ENCODE data around the gene CALM3. TPM values are rescaled to one million over a fixed set of nuclear protein-coding genes. Genes with fewer than 3 reads are reported as not detected.

Gene CALM3
- total RNA-seq, 1 donor from 2014 or later, result 323 TPM

DNA sequence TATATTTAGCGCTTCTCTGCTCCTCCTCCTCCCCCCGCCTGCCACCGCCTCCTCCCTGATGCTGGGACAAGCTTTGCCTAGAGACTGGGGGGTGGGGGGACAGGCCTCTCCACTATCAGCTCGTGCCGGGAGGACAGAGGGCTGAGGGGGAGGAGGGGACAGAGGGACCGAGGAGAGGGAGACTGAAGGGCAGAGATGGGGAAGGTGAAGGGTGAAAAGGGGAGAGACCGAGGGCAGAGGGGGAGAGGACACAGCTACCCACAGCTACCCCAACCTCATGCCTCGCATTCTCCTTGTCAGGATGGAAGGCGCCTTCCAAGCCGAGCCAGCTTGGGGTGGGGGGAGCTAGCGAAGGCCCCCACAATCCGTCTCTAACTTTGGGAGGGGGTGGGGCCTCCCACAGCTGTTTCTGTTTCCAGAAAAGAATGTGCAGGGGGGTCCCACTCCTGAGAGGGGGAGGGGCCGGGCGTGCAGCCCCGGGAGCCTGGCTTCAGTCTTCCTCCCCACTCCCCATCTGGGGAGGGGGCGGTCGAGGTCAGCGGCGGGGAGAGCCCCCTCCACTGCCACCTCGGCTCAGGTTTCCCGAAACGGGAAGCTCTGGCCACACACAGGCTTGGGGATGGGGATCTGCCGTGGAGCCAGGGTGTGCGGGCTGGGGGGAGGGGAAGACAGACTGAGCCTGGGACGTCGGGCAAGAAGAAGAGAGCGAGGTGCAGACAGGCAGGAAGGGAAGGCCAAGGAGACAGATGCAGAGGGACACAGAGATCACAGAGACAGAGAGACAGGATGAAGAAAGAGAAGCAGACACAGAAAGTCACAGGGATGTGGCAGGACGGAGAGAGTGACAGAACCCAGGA lies 58.2 kb downstream of the CALM3 start:
- intact Hi-C loops (cut with micrococcal nuclease), result no loop called here
- ATAC-seq, result no peak
- DNase-seq, result peak; percentile 43

DNA sequence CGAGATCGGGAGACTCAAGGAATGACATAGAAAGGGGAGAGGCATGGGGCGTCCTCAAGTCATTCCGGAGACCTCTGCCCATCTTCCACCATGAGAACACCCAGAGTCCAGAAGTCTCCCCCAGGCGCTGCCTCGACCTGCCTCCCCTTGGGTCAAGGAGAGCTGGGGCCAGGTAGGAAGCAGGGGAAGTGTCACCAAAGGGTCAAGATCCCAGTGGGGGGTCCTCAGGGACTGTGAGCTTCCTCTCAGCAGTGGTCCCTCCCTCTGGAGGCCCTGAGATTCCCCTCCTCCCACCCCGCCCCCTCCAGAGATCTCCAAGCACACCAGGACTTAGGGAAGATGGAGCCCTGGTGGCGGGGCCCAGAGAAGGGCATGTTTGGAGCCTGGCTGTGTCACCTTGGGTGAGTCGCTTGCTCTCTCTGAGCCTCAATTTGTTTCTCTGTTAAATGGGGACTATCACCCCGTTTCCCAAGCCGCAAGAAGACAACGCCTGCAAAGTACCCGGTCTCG lies 58.9 kb downstream of the CALM3 start:
- ATAC-seq (no peak), DNase-seq (peak; percentile 41)
- intact Hi-C loops (cut with micrococcal nuclease), result no loop called here

Other genes starting within 250 kb of the CALM3 start
- 33.5 TPM for gene CCDC8, start 187.8 kb upstream of the CALM3 start, total RNA-seq
- gene PNMA8C, start 172.4 kb upstream of the CALM3 start, total RNA-seq, result 0.07 TPM
- 9.4 TPM for gene PNMA8A, start 129.8 kb upstream of the CALM3 start, total RNA-seq
- 0.89 TPM for gene PNMA8B, start 105.5 kb upstream of the CALM3 start, total RNA-seq
- 3.0 TPM for gene PTGIR, start 23.8 kb downstream of the CALM3 start, total RNA-seq
- gene GNG8, start 34.9 kb downstream of the CALM3 start, total RNA-seq, result not detected
- 14.1 TPM for gene DACT3, start 59.9 kb downstream of the CALM3 start, total RNA-seq
- gene PRKD2, start 115.8 kb downstream of the CALM3 start, total RNA-seq, result 9.3 TPM
- 15.3 TPM for gene FKRP, start 144.7 kb downstream of the CALM3 start, total RNA-seq
- 49.0 TPM for gene STRN4, start 145.1 kb downstream of the CALM3 start, total RNA-seq
- gene SLC1A5, start 187.3 kb downstream of the CALM3 start, total RNA-seq, result 6.9 TPM
- 85.2 TPM for gene AP2S1, start 249.5 kb downstream of the CALM3 start, total RNA-seq